ENCODE data around the gene MGP. TPM values are rescaled to one million over a fixed set of nuclear protein-coding genes. Genes with fewer than 3 reads are reported as not detected.

Gene MGP
- total and polyA plus RNA-seq, 2 of the 13 experiments (the other 11 are each of a cell fraction or from before 2014, with no cell fraction given) = not detected

GRCh38 chr12:14841761-14842160 is 43.9 kb downstream of the MGP start (continued):
- no peak for TF ChIP-seq ZNF761 (CRISPR knock-in tag; conservative IDR thresholded peaks at IDR 0.05)
- no peak for TF ChIP-seq KAT2B (IDR thresholded peaks at IDR 0.05; ENCODE audit: borderline replicate concordance, low read depth, low read length)
- no peak for TF ChIP-seq CHD4 (IDR thresholded peaks at IDR 0.05; ENCODE audit: borderline replicate concordance, low read length)
- no peak for TF ChIP-seq GFI1 (CRISPR knock-in tag; IDR thresholded peaks at IDR 0.05; ENCODE audit: borderline replicate concordance)
- no peak for TF ChIP-seq AKNA (CRISPR knock-in tag; IDR thresholded peaks at IDR 0.05; ENCODE audit: borderline replicate concordance)
- no peak for TF ChIP-seq SCMH1 (CRISPR knock-in tag; IDR thresholded peaks at IDR 0.05; ENCODE audit: borderline replicate concordance)
- no peak for TF ChIP-seq HNF4G (IDR thresholded peaks at IDR 0.05; ENCODE audit: borderline replicate concordance, low read depth, low read length)
- no peak for TF ChIP-seq HNF4G (CRISPR knock-in tag; IDR thresholded peaks at IDR 0.05; ENCODE audit: borderline replicate concordance, low read depth)
- TF ChIP-seq RFXAP (CRISPR knock-in tag; IDR thresholded peaks at IDR 0.05; ENCODE audit: borderline replicate concordance) = no peak
- TF ChIP-seq SALL1 (CRISPR knock-in tag; IDR thresholded peaks at IDR 0.05) = peak; percentile 63
- TF ChIP-seq TFDP2 (CRISPR knock-in tag; IDR thresholded peaks at IDR 0.05) = no peak
- TF ChIP-seq ZBTB37 (CRISPR knock-in tag; IDR thresholded peaks at IDR 0.05) = no peak
- no peak for TF ChIP-seq MEIS1 (CRISPR knock-in tag; IDR thresholded peaks at IDR 0.05; ENCODE audit: borderline replicate concordance)
- TF ChIP-seq CBX5 (CRISPR knock-in tag; IDR thresholded peaks at IDR 0.05; ENCODE audit: borderline replicate concordance) = no peak
- no peak for TF ChIP-seq MTERF4 (CRISPR knock-in tag; IDR thresholded peaks at IDR 0.05)
- no peak for TF ChIP-seq WIZ (CRISPR knock-in tag; IDR thresholded peaks at IDR 0.05)
- TF ChIP-seq ZNF460 (CRISPR knock-in tag; IDR thresholded peaks at IDR 0.05; ENCODE audit: borderline replicate concordance) = no peak
- 0 out of 2 replicates have a peak, but pooled peaks have one; percentile 0 for TF ChIP-seq ISL2 (CRISPR knock-in tag; IDR thresholded peaks at IDR 0.05)
- no peak for TF ChIP-seq MAFF (IDR thresholded peaks at IDR 0.05; ENCODE audit: low read depth, low read length)
- no peak for TF ChIP-seq PCBP2 (optimal IDR thresholded peaks at IDR 0.05; ENCODE audit: low read depth, low read length, poor library complexity, severe bottlenecking)
- no peak for TF ChIP-seq SP2 (CRISPR knock-in tag; IDR thresholded peaks at IDR 0.05)
- no peak for TF ChIP-seq RBM22 (optimal IDR thresholded peaks at IDR 0.05; ENCODE audit: low read length)
